ENCODE data around the gene RARG. TPM values are rescaled to one million over a fixed set of nuclear protein-coding genes. Genes with fewer than 3 reads are reported as not detected.
"Not testable (repeated sequence)": the region's sequence is repeated elsewhere in the genome, so short reads cannot be mapped to it uniquely, and the experiment has no call there.

The RARG gene
- total RNA-seq, 4 donors from 2014 or later: 2.6 to 65.6 (median 28.9) TPM

DNA sequence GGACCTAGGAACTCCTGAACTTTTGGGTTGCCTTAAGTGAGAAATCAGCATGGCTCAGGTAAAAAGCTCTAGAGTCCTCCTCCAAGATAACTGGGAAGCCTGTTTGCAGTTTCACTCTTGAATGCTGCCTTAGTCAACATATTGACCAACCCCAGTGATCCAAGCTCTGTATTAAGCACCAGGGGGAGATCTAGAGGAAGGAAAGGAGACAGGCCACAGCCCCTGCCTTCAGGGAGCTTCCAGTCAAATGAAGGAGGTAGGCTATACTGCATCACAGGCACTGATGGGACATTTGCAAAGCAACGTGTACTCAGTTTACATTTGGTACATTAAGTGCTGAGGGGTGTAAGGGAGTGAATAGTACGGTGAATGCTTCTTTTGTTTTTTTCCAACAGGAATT is 50.1 kb downstream of the RARG start:
- Histone ChIP-seq H3K27ac (peak overlapping the region; percentile 93 to 95), H3K4me1 (peaks cover 6 to 14% of the 10 kb centered on the region in 2 donors), H3K9me3 (no peaks in the 10 kb centered on the region), H3K4me3 (peak overlapping the region; percentile 75 to 89), H3K27me3 (no peaks in the 10 kb centered on the region), H3K36me3 (no peaks in the 10 kb centered on the region)
- TF ChIP-seq POLR2A (IDR thresholded peaks at IDR 0.05): no peak
- TF ChIP-seq, protein P1, sequence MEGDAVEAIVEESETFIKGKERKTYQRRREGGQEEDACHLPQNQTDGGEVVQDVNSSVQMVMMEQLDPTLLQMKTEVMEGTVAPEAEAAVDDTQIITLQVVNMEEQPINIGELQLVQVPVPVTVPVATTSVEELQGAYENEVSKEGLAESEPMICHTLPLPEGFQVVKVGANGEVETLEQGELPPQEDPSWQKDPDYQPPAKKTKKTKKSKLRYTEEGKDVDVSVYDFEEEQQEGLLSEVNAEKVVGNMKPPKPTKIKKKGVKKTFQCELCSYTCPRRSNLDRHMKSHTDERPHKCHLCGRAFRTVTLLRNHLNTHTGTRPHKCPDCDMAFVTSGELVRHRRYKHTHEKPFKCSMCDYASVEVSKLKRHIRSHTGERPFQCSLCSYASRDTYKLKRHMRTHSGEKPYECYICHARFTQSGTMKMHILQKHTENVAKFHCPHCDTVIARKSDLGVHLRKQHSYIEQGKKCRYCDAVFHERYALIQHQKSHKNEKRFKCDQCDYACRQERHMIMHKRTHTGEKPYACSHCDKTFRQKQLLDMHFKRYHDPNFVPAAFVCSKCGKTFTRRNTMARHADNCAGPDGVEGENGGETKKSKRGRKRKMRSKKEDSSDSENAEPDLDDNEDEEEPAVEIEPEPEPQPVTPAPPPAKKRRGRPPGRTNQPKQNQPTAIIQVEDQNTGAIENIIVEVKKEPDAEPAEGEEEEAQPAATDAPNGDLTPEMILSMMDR (IDR thresholded peaks at IDR 0.05): no peak
- intact Hi-C loops (cut with DNase I; ENCODE audit: low total_unique reads): no loop called here
- DNase-seq: no peak

DNA sequence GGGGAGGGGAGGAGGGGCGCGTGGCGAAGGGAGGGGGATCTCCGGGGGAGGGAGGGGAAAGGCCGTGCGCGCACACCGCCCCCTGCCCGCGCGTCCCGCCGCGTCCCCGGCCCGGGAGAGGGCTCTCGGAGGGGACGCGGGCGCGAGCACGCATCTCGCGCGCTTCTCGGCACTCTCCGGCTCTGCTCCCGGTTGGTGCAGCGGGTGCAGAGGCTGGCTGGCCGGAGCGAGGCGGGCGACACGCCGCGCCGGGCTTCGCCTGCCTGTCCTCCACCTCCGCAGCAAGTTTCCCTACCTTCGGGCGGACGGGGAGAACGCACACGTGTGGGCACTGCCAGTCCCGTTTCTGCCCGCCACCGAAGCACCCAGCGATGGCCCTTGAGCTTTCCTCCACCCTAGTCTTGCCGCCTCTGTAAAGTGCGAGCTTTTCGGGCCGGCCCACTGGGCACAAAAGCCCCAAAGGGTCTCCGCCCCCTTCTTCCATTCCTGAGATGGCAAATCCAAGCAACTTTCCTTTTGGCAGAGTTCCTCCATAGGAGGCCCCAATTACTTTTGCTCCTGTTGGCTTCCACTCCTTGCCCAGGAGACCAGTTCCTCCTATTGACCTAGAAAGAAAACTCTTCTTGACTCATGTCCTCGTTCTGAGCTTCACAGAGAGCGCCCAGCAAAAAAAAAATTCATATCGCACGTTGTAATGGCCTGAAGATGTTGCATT is 50.9 kb downstream of the RARG start:
- TF ChIP-seq POLR2A (IDR thresholded peaks at IDR 0.05): no peak
- TF ChIP-seq, protein P1 (IDR thresholded peaks at IDR 0.05): peak in 1 of 4 experiments; percentile 11
- H3K27me3 ChIP-seq: no peaks in the 10 kb centered on the region
- H3K9me3 ChIP-seq: no peaks in the 10 kb centered on the region
- H3K4me1 ChIP-seq: peaks cover 6 to 14% of the 10 kb centered on the region in 2 donors
- peak overlapping the region; percentile 93 to 95 for H3K27ac ChIP-seq
- H3K4me3 ChIP-seq: peak overlapping the region; percentile 75 to 89
- peak; percentile 70 to 78 for DNase-seq
- H3K36me3 ChIP-seq: no peaks in the 10 kb centered on the region
- intact Hi-C loops (cut with DNase I; ENCODE audit: low total_unique reads): no loop called here

DNA sequence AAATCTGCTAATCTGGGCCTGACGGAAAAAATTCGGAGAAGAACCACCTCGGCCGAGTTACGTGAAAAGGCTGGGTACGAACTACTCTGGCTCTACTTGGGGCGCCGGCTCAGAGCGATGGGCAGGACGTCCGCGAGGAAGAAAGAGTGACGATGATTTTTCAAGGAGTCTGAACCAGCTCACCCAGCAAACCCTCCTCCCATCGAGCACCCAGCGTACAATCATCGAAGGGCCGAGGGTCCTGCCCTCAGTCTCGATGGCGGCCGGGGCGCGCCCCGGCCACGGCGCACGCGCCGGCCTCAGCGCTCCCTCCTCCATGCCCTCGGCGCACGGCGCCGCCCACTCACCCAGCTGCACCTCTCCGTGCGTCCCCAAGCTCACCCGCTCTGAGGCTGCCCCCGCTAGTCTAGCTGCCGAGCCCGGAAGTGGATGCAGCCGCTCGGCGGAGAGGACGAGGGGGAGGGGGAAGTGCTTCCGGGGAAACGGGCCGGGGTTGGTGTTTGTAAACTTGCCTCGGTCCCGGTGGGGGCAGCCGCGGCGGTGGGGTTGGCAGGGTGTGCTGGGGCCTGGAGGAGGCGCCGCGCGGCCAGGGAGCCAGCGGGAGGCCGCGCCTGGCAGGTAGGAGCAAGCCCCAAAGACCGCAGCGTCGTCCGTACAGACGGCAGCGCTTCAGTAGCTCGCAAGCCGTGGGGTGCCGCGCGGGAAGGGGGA is 51.6 kb downstream of the RARG start, which contains the start of the genes CSAD and ZNF740:
CSAD (minus strand) TSS at position 706 of the 711 bp plus-strand sequence. CDS start 7,455 bp downstream, outside the sequence.
ZNF740 (plus strand) TSS at position 503 of the 711 bp plus-strand sequence. CDS start 1,262 bp downstream, outside the sequence.
- H3K9me3 ChIP-seq: no peaks in the 10 kb centered on the region
- peak within 1 kb of the TSS; percentile 75 to 89 for H3K4me3 ChIP-seq
- peaks cover 6 to 14% of the 10 kb centered on the region in 2 donors for H3K4me1 ChIP-seq
- intact Hi-C loops (cut with DNase I; ENCODE audit: low total_unique reads): no loop called here
- H3K27me3 ChIP-seq: no peaks in the 10 kb centered on the region
- no peaks in the 10 kb centered on the region for H3K36me3 ChIP-seq
- TF ChIP-seq, protein P1 (IDR thresholded peaks at IDR 0.05): peak in 2 of 4 experiments; percentile 9 to 35
- TF ChIP-seq POLR2A (IDR thresholded peaks at IDR 0.05): peak; percentile 81
- peak; percentile 97 for DNase-seq
- peak within 1 kb of the TSS; percentile 93 to 95 for H3K27ac ChIP-seq

DNA sequence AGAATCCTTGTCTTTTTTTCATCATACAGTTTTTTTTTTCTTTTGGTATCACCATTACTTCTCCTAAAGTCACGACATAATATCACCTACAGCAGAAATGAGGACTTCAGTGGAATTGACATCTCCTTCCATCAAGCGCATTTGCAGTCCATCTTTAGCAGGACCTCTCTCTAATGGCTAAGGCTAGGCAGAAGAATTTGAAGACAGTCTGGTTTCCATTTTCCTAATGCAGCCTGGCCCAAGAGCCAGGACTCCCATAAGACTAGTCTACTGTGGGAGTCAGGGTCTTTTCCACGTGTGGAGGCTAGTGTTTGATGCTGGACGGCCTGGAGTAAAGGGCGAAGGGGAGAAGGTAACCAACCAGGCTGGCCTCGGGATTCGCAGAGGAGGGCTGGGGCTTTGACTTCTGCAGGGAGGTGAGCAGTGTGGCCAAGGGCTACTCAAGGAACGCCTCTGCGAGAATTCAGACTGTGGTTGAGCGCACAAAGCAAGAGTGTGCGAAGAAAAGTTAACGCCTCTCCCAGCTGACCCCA is 52.3 kb downstream of the RARG start:
- Histone ChIP-seq H3K27ac (peak overlapping the region; percentile 93 to 95), H3K4me1 (peaks cover 6 to 14% of the 10 kb centered on the region in 2 donors), H3K27me3 (no peaks in the 10 kb centered on the region), H3K4me3 (peak overlapping the region; percentile 75 to 89), H3K9me3 (no peaks in the 10 kb centered on the region), H3K36me3 (no peaks in the 10 kb centered on the region)
- no peak for TF ChIP-seq POLR2A (IDR thresholded peaks at IDR 0.05)
- TF ChIP-seq, protein P1 (IDR thresholded peaks at IDR 0.05): no peak
- intact Hi-C loops (cut with DNase I; ENCODE audit: low total_unique reads): no loop called here
- no peak for DNase-seq

DNA sequence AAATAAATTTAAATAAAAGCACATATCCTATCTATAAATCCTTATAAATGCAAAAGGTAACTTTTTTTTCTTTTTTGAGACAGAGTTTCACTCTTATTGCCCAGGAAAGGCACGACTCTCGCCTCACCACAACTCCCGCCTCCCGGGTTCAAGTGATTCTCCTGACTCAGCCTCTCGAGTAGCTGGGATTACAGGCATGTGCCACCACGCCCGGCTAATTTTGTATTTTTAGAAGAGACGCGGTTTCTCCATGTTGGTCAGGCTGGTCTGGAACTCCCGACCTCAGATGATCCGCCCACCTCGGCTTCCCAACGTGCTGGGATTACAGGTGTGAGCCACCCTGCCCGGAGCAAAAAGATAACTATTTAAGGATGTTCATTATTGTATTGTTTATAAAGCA is 53.2 kb downstream of the RARG start:
- intact Hi-C loops (cut with DNase I; ENCODE audit: low total_unique reads); H3K4me3 ChIP-seq; H3K9me3 ChIP-seq; H3K27me3 ChIP-seq; H3K27ac ChIP-seq; H3K36me3 ChIP-seq: not testable (repeated sequence)
- peaks cover 6 to 14% of the 10 kb centered on the region in 2 donors for H3K4me1 ChIP-seq
- peak in 1 of 2 donors; percentile 10 for DNase-seq

DNA sequence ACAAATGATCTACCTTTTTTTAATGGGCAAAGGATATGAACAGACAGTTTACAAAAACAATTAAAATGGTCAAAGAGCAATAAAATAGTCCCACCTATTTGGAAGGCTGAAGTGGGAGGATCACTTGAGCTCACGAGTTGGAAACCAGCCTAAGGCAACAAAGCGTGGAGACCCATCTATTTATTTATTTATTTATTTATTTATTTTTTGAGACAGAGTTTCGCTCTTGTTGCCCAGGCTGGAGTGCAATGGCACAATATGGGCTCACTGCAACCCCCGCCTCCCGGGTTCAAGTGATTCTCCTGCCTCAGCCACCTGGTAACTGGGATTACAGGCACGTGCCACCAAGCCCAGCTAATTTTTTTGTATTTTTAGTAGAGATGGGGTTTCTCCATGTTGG is 54.6 kb downstream of the RARG start:
- peak in 1 of 2 donors; percentile 10 for DNase-seq
- H3K27ac ChIP-seq; H3K4me3 ChIP-seq; intact Hi-C loops (cut with DNase I; ENCODE audit: low total_unique reads); H3K4me1 ChIP-seq; H3K27me3 ChIP-seq; H3K9me3 ChIP-seq; H3K36me3 ChIP-seq: not testable (repeated sequence)
